T-helper 1 cell treated with Interleukin-12 subunit alpha and Interleukin-12 subunit beta and Interleukin-4 antibody, amounts not matched to agents 30 ng/mL and 1 ng/mL, for 36 hours (primary cell): ENCODE results near the gene TFPT. TPM values are rescaled to one million over a fixed set of nuclear protein-coding genes. Genes with fewer than 3 reads are reported as not detected.

ENCODE experiments used
- intact Hi-C: fragments of 100-400 bp; cut with micrococcal nuclease; formaldehyde crosslinking; loops from one replicate; pipeline ENCODE4 v1.15.1; 2024
- total RNA-seq: library from RNA; stranded (reverse); gene quantifications from 2 replicates; pipeline ENCODE4 v1.2.3, GENCODE V29; 2022

The TFPT gene
- total RNA-seq, 1 donor from 2014 or later: 48.5 TPM

DNA sequence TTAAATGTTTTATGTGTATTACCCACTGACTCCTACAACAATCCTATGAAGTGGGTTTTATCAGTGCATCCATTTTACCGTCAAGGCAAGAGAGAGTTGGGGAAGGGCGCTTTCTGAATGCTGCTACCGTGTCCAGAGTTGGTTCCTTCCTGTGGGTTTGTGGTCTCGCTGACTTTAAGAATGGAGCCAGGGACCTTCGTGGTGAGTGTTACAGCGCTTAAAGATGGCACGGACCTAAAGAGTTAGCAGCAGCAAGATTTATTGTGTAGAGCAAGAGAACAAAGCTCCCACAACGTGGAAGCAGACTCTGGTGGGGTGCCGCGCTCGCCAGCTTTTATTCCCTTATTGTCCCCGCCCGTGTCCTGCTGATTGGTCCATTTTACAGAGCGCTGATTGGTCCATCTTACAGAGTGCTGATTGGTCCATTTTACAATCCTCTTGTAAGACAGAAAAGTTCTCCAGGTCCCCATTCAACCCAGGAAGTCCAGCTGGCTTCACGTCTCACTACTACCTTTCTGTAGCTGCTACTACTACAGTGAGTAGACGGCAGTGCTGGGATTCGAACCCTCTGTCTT lies 20.9 kb downstream of the TFPT start:
- intact Hi-C loops: no loop called here

DNA sequence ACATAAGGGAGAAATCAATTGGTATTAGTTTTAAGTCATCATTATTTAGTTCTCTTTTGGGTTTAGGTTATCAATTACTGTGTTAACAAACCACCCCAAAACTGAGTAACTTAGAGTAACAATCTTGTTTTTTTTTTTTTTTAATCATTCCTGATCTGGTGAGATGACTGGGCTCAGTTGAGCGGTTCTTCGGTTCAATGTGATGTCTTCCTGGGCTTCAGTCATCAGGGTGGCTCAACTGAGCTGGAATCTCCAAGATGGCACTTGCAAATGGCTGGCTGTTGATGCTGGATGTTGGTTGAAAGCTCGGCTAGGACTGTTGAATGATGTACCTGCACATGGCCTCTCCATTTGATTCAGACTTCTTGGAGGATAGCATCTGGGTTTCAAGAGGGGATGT lies 31.0 kb downstream of the TFPT start:
- intact Hi-C loops: no loop called here

DNA sequence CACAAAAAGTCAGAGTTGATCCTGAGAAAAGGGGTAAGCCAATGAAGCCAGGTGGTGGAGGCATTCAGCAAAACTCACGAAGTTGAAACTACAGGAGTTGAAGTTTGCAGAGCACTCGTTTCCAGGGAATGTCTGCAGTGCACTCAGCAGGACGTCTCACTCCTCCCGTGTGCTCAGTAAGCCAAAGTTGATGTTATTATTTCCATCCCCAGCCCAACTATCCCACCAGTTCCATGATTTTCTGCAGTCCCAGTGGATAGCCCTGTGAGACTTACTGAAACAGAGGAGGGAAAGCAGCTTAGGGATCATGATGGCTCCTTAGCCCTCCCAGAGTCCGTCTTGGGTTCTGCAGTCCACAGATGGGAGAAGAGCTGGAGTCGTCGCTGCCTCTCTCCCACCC lies 34.4 kb downstream of the TFPT start, which contains the start of gene TARM1:
TSS of gene TARM1 (minus strand) at position 334 of the 400 bp plus-strand sequence. CDS start at position 309, 25 bp downstream.
- intact Hi-C loops: no loop called here

- intact Hi-C loops: no loop called here
Observed at GRCh38 chr19:54077334-54077733, 38.1 kb downstream of the TFPT start.

- intact Hi-C loops: no loop called here
Observed at GRCh38 chr19:54074851-54075250, 40.6 kb downstream of the TFPT start.

DNA sequence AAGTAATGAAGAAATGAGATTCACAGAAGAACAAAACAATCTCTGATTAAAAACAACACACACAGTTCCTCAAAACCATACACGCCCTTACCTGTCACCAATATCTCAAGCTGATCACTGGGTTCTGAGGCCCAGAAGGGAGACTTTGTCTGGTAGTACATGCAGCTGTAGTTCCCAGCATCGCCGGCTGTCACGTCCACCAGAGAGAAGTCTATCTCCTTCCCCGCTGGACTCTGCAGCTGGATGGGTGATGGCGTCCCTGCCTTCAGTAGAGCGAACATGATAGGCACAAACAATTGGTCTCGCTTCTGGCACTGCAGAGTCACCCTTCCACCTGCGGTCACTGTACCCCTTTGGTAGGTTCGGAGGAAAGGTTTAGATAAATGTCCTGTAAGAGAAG lies 41.6 kb downstream of the TFPT start:
- intact Hi-C loops: no loop called here

DNA sequence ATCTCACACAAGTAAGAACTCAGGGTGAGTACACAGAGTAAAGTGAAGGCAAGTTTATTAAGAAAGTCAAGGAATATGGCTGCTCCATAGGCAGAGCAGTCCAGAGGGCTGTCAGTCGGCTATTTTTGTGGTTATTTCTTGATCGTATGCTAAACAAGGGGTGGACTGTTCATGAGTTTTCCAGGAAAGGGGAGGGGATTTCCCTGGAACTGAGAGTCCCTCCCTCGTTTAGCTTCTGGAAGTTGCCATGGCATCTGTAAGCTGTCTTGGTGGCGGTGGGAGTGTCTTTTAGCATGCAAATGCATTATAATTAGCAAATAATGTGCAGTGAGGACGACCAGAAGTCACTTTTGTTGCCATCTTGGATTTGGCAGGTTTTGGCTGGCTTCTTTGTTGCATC lies 46.0 kb downstream of the TFPT start:
- intact Hi-C loops: no loop called here

DNA sequence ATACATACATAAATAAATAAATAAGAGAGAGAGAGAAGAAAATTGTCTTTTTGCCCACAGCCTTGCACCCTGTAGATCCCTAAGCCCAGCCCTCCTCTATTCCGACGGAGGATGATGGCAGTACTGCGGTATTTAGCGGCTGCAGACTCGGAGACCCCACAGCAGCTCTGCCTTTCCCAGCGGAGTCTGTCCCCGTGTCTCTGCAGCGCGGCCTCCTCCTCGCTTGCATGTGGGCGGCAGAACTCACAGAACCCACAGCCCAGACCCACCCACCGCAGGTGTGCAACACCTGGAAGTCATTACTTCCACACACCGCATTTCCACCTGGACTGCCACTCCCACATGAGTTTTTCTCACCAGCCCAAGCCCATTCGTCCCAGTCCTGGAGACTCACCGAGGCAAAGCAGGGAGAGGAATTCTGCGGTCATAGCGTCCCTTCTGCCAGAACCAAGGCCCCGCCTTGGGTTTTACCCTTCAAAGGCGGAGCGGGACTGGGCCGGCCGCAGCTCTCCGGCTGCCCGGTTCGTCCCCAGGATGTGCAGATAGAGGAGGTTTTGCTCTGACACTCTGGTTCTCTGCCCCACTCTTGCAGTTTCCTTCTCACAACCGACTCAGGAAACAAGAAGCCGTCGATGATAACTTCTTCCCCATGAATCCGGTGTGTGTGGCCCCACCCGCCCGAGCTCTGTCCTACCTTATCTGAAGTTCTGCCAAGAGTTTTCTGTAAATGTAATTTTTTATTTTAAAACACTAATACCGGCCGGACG lies 51.9 kb downstream of the TFPT start, which contains the start of gene VSTM1:
TSS of gene VSTM1 (minus strand) at position 548 of the 767 bp plus-strand sequence. CDS start at position 428, 120 bp downstream.
- intact Hi-C loops: no loop called here

DNA sequence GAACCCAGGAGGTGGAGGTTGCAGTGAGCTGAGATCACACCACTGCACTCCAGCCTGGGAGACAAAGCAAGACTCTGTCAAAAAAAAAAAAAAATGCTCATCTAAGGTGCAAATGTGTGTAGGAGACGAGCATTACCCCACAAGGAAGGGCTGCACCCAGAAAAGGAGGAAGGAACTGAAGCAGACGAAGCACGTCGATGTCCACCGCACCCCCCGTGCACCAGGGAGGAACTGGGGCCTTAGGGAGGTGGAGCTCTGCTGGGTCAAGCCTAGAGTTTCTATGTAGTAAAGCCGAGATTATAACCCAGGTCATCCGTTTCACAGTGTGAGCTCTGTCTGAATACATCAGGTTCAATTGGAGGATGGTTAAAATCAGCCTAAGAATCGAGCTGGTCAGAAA lies 52.8 kb downstream of the TFPT start:
- intact Hi-C loops: no loop called here

Other genes with a start within 250 kb of the TFPT start
- gene MYADM, start 247.8 kb downstream of the TFPT start, total RNA-seq: 100 and 101 TPM in 2 replicates
- 0.32 TPM in 1 of 2 replicates, not detected in the other for gene PRKCG, start 233.5 kb downstream of the TFPT start, total RNA-seq
- not detected in 2 replicates for gene CACNG7, start 206.4 kb downstream of the TFPT start, total RNA-seq
- not detected in 2 replicates for gene CACNG8, start 152.7 kb downstream of the TFPT start, total RNA-seq
- gene CACNG6, start 124.0 kb downstream of the TFPT start, total RNA-seq: not detected in 2 replicates
- not detected in 2 replicates for gene VSTM1, start 51.8 kb downstream of the TFPT start, total RNA-seq
- not detected in 2 replicates for gene TARM1, start 34.3 kb downstream of the TFPT start, total RNA-seq
- 0.22 TPM in 1 of 2 replicates, not detected in the other for gene OSCAR, start 14.9 kb downstream of the TFPT start, total RNA-seq
- gene NDUFA3, start 12.8 kb downstream of the TFPT start, total RNA-seq: 108 and 124 TPM in 2 replicates
- gene PRPF31, start 97 bp upstream of the TFPT start, total RNA-seq: 71.4 and 76.7 TPM in 2 replicates
- 64.3 and 64.8 TPM in 2 replicates for gene CNOT3, start 22.1 kb upstream of the TFPT start, total RNA-seq
- 7.1 and 8.9 TPM in 2 replicates for gene LENG1, start 44.1 kb upstream of the TFPT start, total RNA-seq
- gene TMC4, start 57.5 kb upstream of the TFPT start, total RNA-seq: 4.6 and 4.9 TPM in 2 replicates
- 54.2 and 60.6 TPM in 2 replicates for gene MBOAT7, start 73.9 kb upstream of the TFPT start, total RNA-seq
- gene TSEN34, start 75.7 kb upstream of the TFPT start, total RNA-seq: 9.7 and 10.6 TPM in 2 replicates
- 1,118 and 1,120 TPM in 2 replicates for gene RPS9, start 85.2 kb upstream of the TFPT start, total RNA-seq
- 3.9 and 5.0 TPM in 2 replicates for gene LILRB3, start 107.3 kb upstream of the TFPT start, total RNA-seq
- gene LILRA6, start 127.1 kb upstream of the TFPT start, total RNA-seq: 0.63 and 1.1 TPM in 2 replicates
- gene LILRB5, start 141.6 kb upstream of the TFPT start, total RNA-seq: not detected in 2 replicates
- not detected in 2 replicates for gene LILRB2, start 165.5 kb upstream of the TFPT start, total RNA-seq
- gene LILRA5, start 197.5 kb upstream of the TFPT start, total RNA-seq: not detected in 2 replicates
- gene LILRA4, start 223.5 kb upstream of the TFPT start, total RNA-seq: not detected in 2 replicates
- 94.0 and 99.5 TPM in 2 replicates for gene LAIR1, start 249.3 kb upstream of the TFPT start, total RNA-seq